Parathyroid adenoma (tissue), 2 donors: ENCODE measurements around the gene ASB14.

Experiments
- H2AFZ ChIP-seq: fragments of 300-600 bp; sonication (generic); one replicate; pipeline ENCODE4 v1.7.0; 2017; ENCODE audit warnings: antibody characterized with exemption, mild to moderate bottlenecking
- H3K27ac ChIP-seq: fragments of 300-600 bp; sonication (generic); one replicate; pipeline ENCODE4 v1.7.0; 2017
- H3K27me3 ChIP-seq: fragments of 300-600 bp; sonication (generic); one replicate; pipeline ENCODE4 v1.7.0; 2017; ENCODE audit warnings: low read length; ENCODE audit not compliant: control insufficient read depth, insufficient read depth
- H3K36me3 ChIP-seq: fragments of 300-600 bp; sonication (generic); one replicate; pipeline ENCODE4 v1.7.0; 2017; ENCODE audit warnings: low read length; ENCODE audit not compliant: control insufficient read depth, insufficient read depth
- H3K4me1 ChIP-seq: fragments of 300-600 bp; sonication (generic); one replicate; pipeline ENCODE4 v1.7.0; 2017; ENCODE audit warnings: control low read depth
- H3K4me2 ChIP-seq: fragments of 300-600 bp; sonication (generic); one replicate; pipeline ENCODE4 v1.7.0; 2017; ENCODE audit warnings: low read length
- H3K4me3 ChIP-seq: fragments of 300-600 bp; sonication (generic); one replicate; pipeline ENCODE4 v1.7.0; 2017; ENCODE audit warnings: low read depth, low read length
- H3K79me2 ChIP-seq: fragments of 300-600 bp; sonication (generic); one replicate; pipeline ENCODE4 v1.7.0; 2017; ENCODE audit warnings: control low read depth
- H3K9ac ChIP-seq: fragments of 300-600 bp; sonication (generic); one replicate; pipeline ENCODE4 v1.7.0; 2017; ENCODE audit warnings: mild to moderate bottlenecking
- H3K9me3 ChIP-seq: fragments of 300-600 bp; sonication (generic); one replicate; pipeline ENCODE4 v1.7.0; 2017; ENCODE audit warnings: low read length; ENCODE audit not compliant: control insufficient read depth
- TF ChIP-seq, protein P1 (sequence below): fragments of 300-600 bp; sonication (generic); IDR thresholded peaks from one replicate; pipeline ENCODE4 v1.7.0; 2017; ENCODE audit warnings: antibody characterized with exemption, mild to moderate bottlenecking
- donor health status: primary hyperparathyroidism.

Gene ASB14

DNA sequence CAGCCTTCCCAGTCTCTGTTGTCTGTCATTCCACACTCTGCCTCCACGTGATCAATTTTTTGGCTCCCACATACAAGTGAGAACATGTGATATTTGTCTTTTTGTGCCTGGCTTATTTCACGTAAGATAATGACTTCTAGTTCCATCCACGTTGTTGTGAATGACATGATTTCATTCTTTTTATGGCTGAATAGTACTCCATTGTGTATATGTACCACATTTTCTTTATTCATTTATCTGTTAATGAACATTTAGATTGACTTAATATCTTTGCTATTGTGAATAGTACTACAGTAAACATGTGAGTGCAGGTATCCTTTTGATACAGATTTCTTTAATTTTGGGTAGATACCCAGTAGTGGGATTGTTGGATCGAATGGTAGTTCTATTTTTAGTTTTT, 31.4 kb downstream of the ASB14 start:
- H3K9me3 ChIP-seq: no peaks in the 10 kb centered on the region
- no peak overlapping the region for H3K27ac ChIP-seq
- no peak overlapping the region for H3K4me2 ChIP-seq
- no peaks in the 10 kb centered on the region for H3K4me1 ChIP-seq
- no peak overlapping the region for H3K4me3 ChIP-seq
- no peak overlapping the region for H2AFZ ChIP-seq
- TF ChIP-seq, protein P1, sequence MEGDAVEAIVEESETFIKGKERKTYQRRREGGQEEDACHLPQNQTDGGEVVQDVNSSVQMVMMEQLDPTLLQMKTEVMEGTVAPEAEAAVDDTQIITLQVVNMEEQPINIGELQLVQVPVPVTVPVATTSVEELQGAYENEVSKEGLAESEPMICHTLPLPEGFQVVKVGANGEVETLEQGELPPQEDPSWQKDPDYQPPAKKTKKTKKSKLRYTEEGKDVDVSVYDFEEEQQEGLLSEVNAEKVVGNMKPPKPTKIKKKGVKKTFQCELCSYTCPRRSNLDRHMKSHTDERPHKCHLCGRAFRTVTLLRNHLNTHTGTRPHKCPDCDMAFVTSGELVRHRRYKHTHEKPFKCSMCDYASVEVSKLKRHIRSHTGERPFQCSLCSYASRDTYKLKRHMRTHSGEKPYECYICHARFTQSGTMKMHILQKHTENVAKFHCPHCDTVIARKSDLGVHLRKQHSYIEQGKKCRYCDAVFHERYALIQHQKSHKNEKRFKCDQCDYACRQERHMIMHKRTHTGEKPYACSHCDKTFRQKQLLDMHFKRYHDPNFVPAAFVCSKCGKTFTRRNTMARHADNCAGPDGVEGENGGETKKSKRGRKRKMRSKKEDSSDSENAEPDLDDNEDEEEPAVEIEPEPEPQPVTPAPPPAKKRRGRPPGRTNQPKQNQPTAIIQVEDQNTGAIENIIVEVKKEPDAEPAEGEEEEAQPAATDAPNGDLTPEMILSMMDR: no peak
- H3K27me3 ChIP-seq: no peaks in the 10 kb centered on the region
- no peaks in the 10 kb centered on the region for H3K36me3 ChIP-seq
- H3K9ac ChIP-seq: no peak overlapping the region
- H3K79me2 ChIP-seq: no peaks in the 10 kb centered on the region

GRCh38 chr3:57257678-57258077, 34.8 kb downstream of the ASB14 start:
- no peak overlapping the region for H3K4me2 ChIP-seq
- no peak overlapping the region for H3K9ac ChIP-seq
- H3K4me1 ChIP-seq: no peaks in the 10 kb centered on the region
- TF ChIP-seq, protein P1: no peak
- no peak overlapping the region for H3K4me3 ChIP-seq
- no peaks in the 10 kb centered on the region for H3K36me3 ChIP-seq
- no peaks in the 10 kb centered on the region for H3K27me3 ChIP-seq
- no peaks in the 10 kb centered on the region for H3K9me3 ChIP-seq
- no peaks in the 10 kb centered on the region for H3K79me2 ChIP-seq
- H3K27ac ChIP-seq: no peak overlapping the region
- no peak overlapping the region for H2AFZ ChIP-seq

DNA sequence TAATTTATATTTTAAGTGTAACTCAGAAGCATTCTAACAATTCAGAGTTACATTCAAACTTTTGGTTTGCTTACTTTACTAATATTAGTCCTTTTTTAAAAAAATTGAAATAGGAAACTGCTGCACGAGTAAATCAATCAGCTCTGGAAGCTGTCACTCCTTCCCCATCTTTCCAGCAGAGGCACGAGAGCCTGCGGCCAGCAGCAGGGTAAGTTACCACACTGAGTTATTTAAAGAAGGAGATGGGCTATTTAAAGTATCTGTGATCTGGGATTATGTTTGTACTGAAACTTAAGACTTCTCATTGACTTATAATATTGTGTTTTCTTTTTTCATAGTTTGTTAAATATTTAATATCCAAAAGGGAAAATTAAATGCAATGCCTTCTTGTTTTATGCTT, 35.6 kb downstream of the ASB14 start:
- Histone ChIP-seq H3K27me3 (no peaks in the 10 kb centered on the region), H3K36me3 (no peaks in the 10 kb centered on the region), H3K27ac (no peak overlapping the region), H2AFZ (no peak overlapping the region), H3K9me3 (no peaks in the 10 kb centered on the region), H3K9ac (no peak overlapping the region), H3K4me2 (no peak overlapping the region), H3K4me3 (no peak overlapping the region), H3K4me1 (no peaks in the 10 kb centered on the region), H3K79me2 (no peaks in the 10 kb centered on the region)
- TF ChIP-seq, protein P1: no peak

DNA sequence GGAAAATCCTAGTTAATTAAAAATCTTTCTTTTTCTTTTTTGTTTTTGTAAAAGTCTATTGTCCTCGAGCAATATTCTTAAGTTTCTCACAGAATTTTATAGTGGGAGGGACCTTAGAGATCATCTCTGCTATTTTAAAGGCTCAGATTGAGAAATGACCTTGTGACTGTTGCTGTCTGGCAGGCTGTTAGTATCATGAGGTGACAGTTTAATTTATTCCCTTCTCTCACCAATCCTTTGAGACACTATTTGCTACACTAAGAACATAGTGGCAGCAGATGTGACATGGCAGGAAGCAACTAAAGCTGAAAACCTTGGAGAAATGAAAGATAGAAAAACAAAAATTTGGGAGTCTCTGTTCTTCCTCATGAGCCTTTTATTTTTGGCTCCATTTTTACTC, 40.1 kb downstream of the ASB14 start:
- no peaks in the 10 kb centered on the region for H3K36me3 ChIP-seq
- H3K4me3 ChIP-seq: no peak overlapping the region
- H3K27ac ChIP-seq: no peak overlapping the region
- no peaks in the 10 kb centered on the region for H3K9me3 ChIP-seq
- TF ChIP-seq, protein P1: no peak
- no peaks in the 10 kb centered on the region for H3K4me1 ChIP-seq
- H3K27me3 ChIP-seq: no peaks in the 10 kb centered on the region
- no peak overlapping the region for H2AFZ ChIP-seq
- no peaks in the 10 kb centered on the region for H3K79me2 ChIP-seq
- H3K9ac ChIP-seq: no peak overlapping the region
- H3K4me2 ChIP-seq: no peak overlapping the region

DNA sequence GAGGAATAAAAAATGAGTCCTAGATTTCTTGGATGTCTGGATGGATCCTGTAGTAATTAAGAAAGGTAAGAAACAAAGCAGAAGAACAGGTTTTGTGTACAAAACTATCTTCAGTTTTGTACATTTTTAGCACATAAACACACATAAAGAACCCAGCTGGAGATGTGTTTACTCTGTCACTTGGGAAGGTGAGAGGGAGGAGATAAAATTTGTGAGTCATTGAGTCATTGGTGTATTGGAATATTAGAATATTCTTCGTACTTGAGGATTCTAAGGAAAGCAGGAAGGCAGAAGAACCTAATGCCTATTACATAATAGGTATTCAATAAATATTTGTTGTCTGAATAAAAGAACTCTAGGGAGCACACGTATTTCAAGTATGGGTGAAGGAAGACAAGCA, 47.5 kb downstream of the ASB14 start:
- no peak overlapping the region for H3K27ac ChIP-seq
- no peaks in the 10 kb centered on the region for H3K36me3 ChIP-seq
- TF ChIP-seq, protein P1: no peak
- no peak overlapping the region for H2AFZ ChIP-seq
- H3K9me3 ChIP-seq: no peaks in the 10 kb centered on the region
- H3K9ac ChIP-seq: no peak overlapping the region
- no peaks in the 10 kb centered on the region for H3K4me1 ChIP-seq
- H3K27me3 ChIP-seq: no peaks in the 10 kb centered on the region
- no peak overlapping the region for H3K4me2 ChIP-seq
- H3K79me2 ChIP-seq: peaks cover 3% of the 10 kb centered on the region
- no peak overlapping the region for H3K4me3 ChIP-seq
